ENCODE results near the gene CLSTN2.

Gene CLSTN2

GRCh38 chr3:140007911-140008869 lies 73.2 kb downstream of the CLSTN2 start:
- no peak for DNase-seq

DNA sequence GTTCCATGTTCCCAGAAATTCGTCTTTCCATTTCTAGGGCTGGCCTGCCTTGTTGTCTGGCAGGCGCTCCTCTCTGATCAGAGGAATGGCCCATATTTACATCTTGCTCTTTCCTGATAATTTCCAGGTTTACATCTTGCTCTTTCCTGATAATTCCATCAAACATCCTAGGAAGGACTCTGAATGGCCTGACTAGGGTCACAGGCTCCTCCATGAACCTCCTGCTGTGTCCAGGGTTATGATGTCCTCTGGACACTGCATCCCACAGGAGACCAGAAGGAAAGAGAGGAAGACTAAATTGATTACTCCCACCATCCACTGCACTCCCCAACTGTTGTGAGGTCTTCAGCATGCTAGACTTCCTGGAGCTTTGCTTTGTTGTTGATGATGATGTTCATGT lies 75.4 kb downstream of the CLSTN2 start:
- DNase-seq, result no peak

GRCh38 chr3:140011086-140011485 lies 76.1 kb downstream of the CLSTN2 start:
- DNase-seq, result no peak

GRCh38 chr3:140011611-140012277 lies 76.8 kb downstream of the CLSTN2 start:
- DNase-seq, result no peak

DNA sequence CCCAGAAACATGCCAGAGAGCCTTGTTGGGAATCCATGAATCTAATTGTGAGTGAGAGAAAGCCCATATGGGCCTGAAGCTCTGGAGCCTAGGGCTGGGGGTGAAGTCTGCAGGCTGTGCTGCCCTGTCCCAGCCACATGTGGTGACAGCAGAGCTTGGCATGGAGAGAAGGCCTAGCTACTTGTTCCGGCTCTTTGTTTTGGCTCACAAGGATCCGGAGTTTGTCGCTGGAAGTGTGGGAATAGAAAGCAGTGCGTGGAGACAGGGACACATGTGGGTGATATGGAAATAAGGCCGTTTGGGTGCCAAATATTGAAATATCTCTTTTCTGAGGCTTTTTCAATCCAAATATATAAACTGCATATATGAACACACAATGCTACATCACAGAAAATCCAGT lies 78.2 kb downstream of the CLSTN2 start:
- no peak for DNase-seq

DNA sequence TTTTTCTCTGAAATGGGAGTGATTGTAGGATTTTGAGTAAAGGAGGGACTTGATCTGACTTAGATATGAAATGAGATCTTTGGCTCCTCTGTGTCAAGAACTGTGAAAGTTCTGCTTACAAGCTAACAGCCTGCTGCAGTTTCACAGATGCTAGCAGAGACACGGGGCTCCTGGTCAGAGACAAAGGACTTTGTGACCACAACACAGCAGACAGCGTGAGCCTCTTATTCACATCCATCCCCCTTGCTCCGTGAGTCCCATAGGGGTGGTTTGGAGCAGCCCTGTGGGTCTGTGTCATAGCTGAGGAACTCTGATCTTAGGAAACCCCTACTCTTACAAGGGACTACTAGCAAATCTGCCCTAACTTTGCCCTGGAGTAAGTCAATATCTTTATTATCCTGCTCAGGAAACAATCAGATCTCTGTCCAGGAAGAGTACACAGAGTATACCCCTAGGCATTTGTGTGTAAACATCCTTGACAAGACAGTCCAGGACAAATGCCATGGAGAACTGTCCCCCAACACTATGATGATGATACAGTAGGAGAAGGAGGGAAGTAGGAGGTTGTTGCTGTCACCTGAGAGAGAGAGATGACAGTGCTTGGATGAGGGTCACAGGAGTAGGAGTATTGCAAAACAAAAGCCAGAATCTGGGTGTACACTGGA lies 80.0 kb downstream of the CLSTN2 start:
- no peak for DNase-seq

- DNase-seq, result no peak
Observed at GRCh38 chr3:140015741-140016140, 80.8 kb downstream of the CLSTN2 start.

DNA sequence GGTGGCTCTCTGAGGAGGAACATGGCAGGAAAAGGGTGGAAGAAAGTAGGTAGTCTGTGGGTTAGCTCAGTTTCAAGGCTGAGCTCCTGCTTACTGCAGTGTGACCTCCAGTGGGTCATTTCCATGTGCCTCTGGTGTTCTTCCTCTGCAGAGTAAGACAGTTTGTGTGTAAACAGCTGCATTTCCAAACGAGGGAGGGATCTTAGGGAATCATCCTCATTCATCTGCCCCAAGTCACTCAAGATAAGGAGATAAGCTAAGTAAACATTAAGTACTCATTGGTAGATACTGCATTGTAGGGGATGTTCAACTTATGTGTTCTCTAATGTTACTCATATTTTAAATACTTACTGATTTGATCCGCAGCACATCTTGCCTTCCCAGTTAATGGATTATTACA lies 83.6 kb downstream of the CLSTN2 start:
- DNase-seq, result no peak

DNA sequence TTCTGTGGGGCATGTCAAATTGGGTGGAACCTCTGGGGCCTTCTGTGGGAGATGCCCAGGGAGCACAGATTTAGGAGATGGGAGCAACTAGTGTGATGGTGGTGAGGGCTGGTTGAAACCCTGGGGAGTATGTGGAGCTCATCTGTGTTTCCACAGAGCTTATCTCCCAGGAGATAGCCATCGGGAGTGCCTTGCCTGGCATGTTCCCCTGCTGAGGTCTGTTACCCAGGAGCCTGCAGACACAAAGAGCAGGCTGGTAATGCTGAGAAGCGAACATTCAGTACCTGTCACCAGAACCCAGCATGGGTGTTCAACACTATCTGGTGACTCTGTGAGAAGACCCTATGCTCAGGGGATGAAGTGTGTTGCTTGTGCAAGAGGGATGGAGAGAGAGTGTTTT lies 85.0 kb downstream of the CLSTN2 start:
- no peak for DNase-seq

- no peak for DNase-seq
Observed at GRCh38 chr3:140020541-140020940, 85.6 kb downstream of the CLSTN2 start.

DNA sequence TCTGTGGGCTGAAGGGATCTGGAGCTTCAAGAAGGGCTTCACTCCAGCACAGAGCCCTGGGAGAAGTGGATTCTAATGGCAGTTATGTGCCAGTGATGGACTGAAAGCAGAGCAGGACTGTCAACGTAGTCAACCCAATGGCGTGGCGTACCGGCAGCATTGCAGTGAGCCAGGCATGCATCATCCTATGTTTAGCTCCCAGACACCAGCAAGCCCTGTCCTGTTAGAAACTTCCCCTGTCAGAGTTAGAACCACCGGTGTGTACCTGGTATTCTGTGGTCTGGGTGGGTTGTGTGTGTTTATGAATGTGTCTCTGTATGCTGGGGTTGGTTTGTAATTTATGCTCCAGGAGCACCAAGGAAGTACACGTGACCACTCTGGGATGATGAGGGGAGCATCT lies 86.3 kb downstream of the CLSTN2 start:
- no peak for DNase-seq

- DNase-seq, result no peak
Observed at GRCh38 chr3:140022066-140022770, 87.2 kb downstream of the CLSTN2 start.

DNA sequence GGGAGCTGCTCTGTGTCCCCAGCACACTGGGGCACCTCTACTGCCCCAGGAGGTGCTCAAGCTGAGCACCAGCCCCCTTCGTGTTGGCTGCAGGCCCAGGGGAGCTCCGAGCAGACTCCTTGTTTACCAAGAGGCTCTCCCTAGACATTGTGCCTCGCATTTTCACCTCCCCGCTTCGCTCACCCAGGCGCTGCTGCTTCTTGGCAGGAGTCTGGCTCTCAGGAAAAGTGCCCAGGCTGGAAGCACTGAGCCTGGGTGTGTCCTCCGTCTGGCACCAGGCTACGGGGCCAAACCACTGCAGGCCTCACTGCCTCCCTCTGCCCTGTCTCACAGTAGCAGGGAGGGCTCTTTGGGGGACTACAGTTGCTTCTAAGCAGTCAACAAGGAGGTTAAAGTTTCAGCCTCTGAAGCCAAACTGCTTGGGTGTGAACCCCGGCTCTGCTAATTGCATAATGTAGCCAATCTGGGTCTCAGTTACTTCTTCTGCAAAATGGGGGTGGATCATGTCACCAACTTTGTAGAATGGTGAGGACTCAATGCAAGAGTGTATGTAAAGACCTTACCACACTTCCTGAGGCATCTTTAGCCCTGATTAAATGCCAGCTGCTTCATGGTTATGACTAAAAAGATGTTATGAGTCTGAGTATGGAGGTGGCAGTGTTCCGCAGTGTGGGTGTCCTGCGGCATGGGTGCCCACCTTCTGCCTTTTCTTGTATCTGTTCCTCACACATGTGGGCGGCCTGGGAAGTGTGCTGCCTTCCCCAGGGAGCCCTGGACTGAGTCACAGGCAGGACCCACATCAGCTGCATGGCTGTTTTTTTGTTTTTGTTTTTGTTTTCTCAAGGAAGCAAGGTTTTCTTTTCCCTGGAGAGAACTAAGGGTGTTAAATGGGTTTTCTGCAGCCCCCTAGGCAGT lies 88.9 kb downstream of the CLSTN2 start:
- DNase-seq, result no peak

- DNase-seq, result no peak
Observed at GRCh38 chr3:140031170-140031569, 96.2 kb downstream of the CLSTN2 start.

- no peak for DNase-seq
Observed at GRCh38 chr3:140034058-140034457, 99.1 kb downstream of the CLSTN2 start.

DNA sequence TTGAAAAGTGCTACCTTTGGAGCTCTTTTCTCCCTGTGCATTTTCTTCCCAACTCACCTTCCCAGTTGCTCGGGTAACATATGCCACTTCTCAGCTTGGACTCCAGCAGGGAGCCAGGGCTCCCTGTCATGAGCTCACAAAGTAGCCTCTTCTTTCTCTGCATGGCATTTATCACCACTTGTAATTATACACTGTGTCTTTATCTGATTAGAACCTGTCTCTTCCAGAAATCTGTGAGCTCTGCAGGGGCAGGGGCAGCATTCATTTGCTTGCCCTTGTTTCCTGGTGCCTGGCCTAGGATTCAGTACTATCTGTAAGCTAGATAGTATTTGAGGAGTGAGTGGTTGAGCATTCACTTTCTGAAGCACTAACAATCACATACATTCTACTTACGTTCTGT lies 100.9 kb downstream of the CLSTN2 start:
- no peak for DNase-seq

DNA sequence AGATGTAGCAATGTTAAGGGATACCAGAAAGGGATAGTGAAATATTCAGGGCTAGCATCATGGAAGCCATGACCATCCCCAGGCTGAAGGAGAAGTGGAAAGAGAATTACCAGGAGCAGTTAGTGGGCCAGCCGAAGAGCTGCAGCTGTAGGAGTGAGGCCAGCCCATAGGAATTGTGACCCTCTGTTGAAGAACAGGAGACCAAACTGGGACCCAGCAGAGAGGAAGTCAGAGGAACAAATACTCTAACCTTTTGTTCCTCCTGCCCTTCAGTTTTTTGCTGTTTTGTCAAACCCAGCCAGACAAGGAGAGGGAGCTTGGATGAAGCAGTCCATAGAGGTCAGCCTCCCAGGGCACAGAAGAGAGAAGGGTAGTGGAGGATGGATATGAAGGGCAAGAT lies 115.4 kb downstream of the CLSTN2 start:
- DNase-seq, result no peak

- no peak for DNase-seq
Observed at GRCh38 chr3:140051019-140051957, 116.3 kb downstream of the CLSTN2 start.

DNA sequence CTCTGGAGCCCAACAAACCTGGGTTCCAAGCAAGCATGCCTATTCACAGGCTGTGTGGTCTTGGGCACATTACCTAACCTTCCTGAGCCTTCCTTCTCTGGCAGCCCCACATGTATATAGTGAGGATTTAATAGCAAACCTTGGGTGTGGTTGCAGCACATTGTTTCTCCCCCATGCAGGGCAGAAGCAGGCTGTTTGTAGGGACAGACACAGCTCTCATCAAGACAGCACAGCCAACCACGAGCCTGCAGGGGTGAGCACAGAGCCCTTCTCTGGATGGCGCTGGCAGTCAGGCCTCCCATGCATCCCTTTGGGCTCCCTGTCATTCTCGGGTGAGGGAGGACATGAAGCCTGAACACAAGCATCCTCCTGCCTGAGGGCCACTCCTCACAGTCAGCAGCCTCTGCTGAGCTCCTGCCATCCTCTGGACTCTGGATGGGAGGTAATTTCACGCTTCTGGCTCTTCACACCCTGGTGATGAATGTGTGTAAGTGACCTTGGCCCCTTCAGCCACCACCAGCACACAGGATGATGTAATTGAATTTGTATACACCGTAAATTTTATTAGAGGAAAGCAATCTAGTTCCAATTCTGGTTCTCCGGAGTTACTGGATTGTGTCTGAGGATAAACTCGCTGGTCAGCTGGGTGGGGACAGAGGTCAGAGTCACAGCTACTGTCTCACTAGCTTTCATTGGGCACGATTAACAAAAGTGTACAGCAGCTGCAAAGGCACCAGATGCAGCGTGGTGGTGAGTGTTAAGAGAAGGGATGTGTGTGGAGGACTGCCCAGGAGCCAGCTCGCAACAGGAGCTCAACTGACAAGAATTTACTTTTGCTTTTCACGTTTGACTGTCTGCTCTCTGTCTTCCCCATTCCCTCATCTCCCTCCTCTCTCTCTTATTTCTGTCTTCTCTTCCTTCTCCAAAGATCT lies 118.1 kb downstream of the CLSTN2 start:
- DNase-seq, result no peak

DNA sequence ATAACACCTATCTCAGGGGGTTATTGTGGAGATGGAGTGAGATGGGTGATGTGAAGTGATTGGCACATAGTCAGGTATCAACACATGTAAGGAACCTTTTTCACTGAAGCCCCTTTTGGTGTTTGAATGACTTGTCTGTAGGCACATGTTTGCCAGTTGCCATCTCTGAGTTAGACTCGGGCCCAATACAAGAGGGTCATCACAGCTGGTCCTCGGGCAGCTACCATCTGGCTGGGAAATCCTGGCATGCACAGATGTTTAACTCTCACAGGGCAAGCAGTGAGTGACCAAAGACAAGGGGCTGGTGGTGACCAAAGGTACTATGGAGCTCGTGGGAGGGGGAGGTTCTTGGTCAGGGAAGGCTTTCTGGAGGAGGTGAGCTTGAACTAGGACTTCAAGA lies 118.8 kb downstream of the CLSTN2 start:
- DNase-seq, result no peak

Data from activated CD4-positive, alpha-beta T cell treated with anti-CD3 and anti-CD28 coated beads, Interleukin-2, Interleukin-6, amounts not matched to agents 100 ng/mL and 50 ng/mL, durations not matched to agents 16 hours and 8 hours (primary cell).